Activated T-cell treated with anti-CD3 and anti-CD28 coated beads for 48 hours (primary cell): ENCODE measurements around the gene NTN4.
"Not testable (repeated sequence)": the region's sequence is repeated elsewhere in the genome, so short reads cannot be mapped to it uniquely, and the experiment has no call there.

Experiments used
- DNase-seq: peaks from one replicate; pipeline ENCODE4 v3.0.0-alpha.2; 2020; ENCODE audit warnings: low read depth

The NTN4 gene

DNA sequence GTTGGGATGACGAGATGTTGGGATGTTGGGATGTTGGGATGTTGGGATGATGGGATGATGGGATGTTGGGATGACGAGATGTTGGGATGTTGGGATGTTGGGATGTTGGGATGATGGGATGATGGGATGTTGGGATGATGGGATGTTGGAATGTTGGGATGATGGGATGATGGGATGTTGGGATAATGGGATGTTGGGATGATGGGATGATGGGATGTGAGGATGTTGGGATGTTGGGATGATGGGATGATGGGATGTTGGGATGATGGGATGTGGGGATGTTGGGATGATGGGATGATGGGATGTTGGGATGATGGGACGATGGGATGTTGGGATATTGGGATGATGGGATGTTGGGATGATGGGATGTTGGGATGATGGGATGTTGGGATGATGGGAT lies 135.9 kb downstream of the NTN4 start:
- DNase-seq = not testable (repeated sequence)

DNA sequence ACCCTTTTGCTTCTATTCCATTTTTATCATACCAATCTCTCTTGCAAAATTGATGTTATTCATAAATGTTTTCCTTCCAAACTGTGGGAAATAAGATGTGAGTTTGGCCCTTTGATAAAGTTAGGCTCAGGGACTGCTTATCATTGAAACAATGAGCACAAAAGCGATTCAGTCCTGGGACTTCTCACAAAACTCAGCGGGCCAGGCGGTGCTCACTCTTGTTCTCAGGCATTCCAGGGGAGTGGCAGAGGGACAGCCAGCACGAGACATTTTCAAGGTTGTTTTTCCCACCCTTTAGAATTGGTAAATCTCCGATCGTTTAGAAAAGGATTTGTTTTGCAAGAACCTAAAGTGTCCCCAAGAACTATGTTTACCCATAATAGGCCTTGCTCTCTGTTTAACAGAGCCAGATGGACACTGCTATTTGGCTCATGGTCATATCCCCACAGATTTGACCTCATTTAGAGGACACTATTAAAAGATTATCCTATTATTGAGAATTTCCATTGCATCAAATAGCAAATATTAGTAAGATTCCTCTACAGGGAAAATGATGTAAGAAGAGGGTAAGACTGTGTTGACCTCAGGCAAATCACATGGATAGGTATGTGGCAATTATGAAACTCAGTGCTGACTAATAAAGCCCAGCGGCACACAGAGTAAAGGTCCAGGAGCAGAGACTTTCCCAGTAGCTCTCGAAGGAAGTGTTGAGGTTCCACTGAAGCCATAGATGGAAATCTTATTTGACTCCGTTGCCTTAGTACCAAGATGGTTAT lies 136.6 kb downstream of the NTN4 start:
- DNase-seq = no peak

DNA sequence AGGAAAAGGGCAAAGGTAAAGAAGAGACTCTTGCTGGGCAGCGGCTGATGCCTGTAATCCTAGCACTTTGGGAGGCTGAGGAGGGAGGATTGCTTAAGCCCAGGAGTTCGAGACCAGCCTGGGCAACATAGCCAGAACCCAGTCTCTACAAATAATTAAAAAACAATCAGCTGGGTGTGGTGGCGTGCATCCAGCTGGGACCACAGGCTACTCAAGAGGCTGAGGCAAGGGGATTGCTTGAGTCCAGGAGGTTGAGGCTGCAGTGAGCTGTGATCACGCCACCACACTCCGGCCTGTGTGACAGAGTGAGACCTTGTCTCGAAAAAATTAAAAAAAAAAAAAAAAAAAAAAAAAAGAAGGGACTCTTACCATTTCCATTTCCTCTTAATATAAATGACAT lies 138.9 kb downstream of the NTN4 start:
- no peak for DNase-seq

DNA sequence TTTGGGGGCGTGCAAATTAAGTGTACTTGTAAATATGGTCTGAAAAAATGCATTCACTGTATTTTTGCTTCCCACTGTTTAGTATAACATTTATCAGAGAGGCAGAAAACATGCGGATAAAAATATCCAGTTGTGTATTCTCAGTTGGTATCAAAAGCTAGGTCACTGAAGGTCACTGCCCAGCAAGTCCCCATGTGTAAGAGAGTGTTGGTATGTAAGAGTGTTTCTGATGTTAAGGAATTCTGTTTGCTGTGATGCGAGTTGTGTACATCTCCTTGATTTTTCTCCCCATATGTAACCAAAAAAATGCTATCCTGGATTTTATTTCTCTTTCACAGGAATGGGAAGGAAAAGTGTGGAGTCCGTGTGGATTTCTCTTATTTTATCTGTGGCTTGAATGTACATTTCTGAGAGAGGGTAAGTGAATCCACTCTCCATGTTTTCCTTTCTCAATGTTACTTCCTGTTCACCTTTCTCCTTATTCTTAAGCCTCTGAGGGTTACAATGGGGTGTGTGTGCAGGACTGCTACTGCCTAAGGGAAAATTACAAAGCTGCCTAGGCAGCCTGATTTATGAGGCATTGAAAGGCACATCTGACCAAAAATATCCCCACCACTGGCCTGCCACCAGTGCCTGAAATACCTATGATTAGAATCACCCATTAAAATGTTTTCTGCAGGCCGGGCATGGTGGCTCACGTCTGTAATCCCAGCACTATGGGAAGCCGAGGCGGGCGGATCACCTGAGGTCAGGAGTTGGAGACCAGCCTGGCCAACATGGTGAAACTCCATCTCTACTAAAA lies 141.4 kb downstream of the NTN4 start:
- DNase-seq = no peak

DNA sequence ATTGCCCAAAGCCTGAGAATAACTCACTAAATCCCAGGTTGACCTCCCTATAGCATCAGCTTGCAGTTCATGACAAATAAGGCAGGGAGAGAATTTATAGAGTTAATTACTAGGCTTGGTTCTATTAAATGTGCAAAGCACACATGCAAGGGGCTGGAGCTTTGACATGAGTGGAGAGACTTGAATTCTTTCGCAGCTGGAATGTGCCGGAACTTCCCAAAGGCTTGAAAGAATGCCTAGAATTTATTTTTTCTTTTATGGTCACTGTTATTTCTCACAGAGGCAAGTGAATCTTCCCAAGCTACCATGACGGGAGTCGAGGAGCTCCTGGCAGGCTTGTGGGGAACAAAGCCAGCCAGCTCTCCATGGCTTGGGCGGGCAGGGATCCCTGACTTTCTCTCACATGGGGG lies 143.8 kb downstream of the NTN4 start:
- no peak for DNase-seq

DNA sequence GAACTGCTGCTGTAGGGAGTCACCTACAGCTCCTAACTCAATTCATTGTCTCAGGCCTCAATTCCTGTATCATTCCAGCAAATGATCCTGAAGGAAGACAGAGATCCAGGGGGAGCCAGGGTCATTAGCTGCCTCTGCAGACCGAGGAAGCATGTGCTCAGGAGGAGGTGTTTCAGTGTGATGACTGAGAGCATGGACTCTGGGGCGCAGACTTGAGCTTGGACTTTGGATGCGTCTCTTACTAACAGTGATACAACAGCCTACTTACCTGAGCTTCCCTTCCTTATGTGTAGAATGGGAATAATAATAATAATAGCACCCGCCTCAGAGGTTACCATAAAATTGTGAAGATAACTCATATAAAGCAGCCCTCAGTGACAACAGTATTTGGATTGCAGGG lies 147.3 kb downstream of the NTN4 start:
- no peak for DNase-seq

DNA sequence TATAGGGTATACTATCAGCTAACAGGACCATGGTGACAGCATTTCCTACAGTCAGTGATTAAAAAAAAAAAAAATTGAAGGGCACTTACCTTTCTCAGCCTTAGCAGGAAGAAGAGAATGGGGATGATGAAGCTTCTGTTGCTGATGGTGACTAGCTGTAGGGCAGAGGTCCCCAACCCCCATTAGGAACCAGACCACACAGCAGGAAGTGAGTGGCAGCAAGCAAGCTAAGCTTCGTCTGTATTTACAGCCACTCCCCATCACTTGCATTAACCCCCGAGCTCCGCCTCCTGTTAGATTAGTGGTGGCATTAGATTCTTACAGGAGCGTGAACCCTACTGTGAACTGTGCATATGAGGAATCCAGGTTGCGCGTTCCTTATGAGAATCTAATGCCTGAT lies 148.0 kb downstream of the NTN4 start:
- DNase-seq = no peak

DNA sequence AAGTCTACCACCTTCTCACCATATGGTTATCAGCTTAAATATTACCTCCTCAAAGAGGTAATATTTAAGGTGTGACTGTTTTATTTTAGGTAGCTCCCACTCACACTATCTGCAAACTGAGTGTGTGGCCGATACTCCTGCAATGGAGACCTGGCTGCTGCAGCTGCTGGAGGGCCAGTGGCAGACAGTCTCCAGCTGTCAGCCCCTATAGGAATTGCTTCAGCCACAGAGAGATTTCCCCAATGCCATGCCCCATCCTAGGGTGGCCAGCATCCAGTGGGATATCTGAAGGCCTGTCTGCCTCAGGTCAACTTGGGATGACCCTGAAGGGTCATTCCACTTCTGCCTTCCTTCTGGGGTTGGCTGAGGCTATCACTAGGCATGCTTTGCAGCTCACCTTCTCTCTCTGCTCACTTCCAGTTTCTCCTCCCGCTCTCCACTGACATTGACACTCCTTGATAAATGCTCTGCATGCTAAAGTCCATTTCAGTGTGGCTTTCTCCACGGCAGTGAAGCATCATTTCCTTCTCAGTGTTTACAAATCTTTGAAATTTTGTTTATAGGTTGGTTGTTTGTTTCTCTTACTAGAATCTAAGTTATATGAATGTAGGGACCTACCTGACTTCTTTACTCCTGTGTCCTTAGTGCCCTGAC lies 149.1 kb downstream of the NTN4 start:
- DNase-seq = no peak

DNA sequence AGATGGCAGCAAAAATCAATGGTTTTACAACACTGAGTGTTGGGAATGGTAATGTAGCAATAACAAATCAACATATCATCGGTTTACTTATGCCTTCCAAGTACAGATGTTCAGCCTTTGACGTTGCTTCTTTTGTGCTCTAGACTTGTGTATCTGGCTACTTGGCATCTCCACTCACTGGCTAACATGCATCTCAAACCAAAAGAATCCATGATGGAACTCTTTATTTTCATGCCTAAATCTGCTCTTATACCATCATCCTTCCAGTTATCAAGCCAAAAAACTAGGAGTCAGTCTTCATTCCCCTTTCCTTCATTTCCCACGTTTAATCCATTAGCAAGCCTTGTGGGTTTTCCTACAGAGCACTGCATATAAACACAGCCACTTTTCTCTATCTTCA lies 150.0 kb downstream of the NTN4 start:
- no peak for DNase-seq

DNA sequence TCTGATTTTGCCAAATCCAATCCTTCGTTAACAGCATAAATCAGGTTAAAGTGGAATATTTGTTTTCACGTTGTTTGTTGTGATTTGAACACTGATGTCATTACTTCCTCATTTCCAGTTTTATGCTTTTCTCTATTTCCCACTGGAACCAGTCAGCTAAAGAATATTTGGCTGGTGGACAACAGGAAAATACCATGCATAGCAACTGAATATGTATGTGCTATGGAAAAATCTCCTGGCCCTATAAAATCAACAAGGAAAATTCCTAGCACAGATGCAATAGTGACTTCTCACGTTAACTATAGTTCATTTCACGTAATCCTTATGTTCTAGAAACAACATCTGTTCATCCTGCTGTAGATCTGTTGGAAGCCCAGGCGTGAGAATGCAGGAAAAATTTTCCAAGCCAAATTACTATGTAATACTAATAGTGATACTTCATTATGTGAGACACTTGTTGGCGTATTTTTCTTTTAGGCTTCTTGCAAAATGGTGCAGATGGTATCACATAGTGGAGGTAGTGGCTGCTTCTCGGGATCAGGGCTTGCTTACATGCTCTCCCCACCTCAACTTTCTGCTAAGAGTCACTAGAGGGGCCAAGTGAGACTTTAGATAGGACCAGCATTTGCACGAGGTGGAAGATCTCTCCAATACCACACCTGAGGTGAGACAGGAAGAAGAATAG lies 153.0 kb downstream of the NTN4 start:
- DNase-seq = no peak

DNA sequence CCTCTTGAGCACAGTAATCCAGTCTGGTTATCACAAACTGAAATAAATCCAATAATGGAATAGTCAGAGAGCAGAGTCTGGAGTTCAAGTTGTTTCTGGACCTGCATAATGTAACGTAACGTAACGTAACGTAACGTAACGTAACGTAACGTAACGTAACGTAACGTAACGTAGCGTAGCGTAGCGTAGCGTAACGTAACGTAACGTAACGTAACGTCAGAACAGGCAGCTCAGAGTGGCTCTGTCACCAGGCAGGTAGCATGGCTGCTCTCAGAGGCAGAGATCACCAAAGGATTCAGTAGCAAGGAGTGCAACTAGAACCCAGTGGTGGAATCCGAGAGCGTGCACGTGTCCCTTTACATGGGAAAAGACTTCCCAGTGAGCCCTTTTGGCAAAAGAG lies 153.6 kb downstream of the NTN4 start:
- DNase-seq = no peak

DNA sequence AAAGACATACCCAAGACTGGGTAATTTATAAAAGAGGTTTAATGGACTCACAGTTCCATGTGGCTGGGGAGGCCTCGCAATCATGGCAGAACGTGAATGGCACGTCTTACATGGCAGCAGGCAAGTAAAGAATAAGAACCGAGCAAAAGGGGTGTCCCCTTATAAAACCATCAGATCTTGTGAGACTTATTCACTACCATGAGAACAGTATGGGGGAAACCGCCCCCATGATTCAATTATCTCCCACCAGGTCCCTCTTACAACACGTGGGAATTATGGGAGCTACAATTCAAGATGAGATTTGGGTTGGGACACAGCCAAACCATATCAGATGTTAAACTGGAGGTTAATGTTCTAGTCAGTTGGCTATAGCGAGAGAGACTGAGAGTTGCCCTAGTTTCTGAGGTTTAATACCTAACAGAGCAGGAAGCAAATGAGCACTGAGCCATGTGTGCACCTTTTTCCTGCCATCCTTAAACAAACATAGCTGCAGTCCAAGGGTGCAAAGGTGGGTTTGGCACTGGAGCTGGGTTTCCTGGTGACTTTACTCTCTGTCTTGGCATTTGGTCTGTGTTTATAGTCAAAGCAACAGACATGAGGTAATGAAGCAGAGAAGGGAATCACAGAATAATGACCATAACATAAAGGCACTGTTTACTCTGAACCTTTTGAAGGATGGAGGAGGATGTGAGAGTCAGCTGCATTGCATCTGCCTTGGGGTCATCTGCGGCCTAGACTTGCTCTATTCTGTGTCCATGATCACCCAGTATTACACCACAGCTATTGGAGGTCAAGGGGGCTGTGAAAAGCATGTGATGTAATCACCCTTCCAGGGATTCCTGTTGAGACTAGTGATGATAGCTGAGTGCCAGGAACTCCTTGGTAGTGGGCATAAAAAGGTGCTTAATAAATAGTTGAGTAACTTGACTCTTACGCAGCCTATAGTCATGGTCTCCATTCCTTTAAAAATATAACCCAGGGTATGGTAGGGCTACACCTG lies 155.6 kb downstream of the NTN4 start:
- no peak for DNase-seq

DNA sequence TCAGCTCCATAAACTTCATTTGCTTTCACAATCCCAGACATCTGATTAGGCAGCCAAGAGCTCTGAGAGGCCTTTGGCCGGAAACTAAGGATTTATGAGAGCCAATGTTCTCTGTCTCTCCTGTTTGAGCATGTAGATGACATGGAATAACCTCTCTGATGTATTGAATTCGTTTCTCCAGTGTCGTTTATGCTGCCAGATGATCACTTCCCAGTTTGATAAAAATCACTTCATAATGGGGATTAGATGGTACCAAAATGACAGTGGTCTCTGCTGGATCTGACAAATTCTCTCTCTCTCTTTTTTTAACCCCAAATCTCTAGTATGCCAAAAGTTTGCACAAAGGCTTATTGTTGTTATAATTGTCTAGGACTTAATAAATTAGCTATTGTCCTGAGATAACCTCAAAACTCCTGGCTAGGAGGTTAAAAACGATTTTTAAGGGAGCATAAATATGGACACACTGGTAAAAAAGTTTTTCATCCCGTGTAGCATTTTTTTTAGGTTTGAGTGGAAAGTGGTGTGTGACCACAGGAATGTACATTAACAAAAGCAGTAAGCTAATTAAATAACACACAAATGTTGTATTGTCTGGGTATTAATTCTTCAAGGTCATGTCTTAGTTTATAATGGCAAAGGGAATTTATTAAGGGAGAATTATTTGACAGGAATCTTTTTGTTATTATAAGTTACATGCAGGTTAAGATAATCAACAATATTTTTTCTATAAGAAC lies 156.7 kb downstream of the NTN4 start:
- DNase-seq = no peak

DNA sequence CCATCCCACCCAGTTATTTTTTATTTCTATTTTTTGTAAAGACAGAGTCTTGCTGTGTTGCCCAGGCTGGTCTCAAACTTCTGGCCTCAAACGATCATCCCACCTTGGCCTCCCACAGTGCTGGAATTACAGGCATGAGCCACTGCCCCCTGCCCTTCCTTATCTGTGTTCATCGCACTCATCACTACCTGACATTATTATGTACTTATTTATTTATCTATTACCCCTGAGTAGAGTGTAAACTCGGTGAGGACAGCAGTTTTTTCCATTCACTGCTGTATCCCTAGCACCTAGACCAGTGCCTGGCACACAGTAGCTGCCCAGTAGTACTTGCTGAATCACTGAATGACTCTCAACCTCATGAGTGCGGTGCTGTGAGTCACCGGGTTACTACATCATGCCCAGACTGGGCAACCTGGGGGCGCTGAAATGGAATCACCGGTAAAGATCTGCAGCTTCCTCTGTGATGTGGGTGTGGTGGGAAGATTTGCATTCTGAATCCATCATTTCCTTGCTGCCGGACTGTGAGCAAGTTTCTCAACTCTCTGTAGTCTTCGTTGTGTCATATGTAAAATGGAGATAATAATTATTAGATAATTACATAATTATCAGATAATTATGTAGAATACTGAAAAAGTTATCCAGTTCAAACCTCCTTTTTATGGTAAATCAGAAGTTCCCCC lies 157.4 kb downstream of the NTN4 start:
- peak; percentile 10 for DNase-seq

DNA sequence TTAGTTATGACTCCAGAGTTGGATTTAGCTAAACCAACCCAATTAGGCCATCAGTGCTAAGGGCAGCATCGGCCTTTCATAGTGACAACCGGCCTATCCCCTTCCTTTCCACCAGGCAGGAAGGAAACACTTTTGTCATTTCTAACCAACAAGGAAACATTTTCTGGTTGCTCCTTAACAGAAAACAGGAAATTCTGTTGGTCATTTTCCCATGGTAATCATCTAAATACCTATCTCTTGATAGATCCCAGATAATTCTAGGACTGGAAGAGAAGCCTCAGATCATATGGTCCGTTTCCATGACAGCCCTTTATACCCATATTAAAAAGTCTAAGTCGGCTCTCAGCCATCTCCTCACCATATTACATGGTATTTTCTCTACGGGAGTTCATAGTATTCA lies 160.1 kb downstream of the NTN4 start:
- no peak for DNase-seq

DNA sequence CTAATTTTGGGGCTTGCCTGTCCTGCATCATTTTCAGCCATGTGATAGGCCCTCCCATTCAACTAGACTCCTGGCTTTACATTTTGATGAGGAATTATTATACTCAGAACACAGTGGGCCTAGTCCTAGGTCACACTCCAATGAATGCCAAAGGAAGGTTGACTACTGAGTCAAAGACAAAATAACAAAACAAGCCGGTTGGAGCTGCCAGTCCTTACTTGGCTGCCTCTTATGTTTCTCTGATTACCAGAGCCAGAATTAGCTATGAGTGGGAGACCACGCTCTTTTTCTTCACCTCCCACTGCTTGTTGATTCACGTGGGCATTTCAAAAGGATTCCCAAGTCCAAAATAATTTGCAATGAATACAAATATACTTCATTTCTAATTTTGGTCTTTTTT lies 161.2 kb downstream of the NTN4 start:
- no peak for DNase-seq

DNA sequence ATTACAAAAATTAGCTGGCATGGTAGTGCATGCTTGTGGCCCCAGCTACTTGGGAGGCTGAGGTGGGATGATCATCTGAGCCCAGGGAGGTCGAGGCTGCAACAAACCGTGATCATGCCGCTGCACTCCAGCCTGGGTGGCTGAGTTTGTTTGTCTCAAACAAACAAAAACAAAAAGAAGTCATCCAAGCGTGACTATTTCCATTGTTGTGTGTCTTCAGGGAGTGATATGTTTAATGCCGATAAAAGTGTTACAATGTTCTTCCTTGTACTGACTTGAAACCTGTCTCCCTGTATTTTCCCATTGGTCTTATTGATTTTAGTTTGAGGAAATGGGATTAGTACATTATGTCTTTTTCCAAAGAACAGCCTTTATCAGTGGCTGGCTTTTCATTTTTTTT lies 163.7 kb downstream of the NTN4 start:
- no peak for DNase-seq

DNA sequence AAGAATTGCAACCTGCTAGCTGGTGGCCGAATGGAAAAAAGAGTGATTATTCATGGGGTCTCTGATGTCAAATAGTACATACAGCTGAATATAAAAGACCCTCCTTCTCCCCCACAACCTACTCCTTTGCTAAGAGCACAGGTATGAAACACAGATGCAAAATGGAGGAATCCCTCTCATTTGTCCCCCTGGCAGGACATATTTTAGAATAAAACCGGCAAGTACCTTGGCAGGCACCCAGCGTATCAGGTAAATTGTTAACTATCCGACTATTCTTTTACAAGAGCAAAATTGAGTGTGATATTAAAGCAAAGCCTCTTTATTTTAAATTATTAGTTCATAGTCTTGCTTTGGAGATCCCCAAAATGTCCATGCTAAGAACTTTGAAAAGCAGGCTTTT lies 165.6 kb downstream of the NTN4 start:
- DNase-seq = no peak

DNA sequence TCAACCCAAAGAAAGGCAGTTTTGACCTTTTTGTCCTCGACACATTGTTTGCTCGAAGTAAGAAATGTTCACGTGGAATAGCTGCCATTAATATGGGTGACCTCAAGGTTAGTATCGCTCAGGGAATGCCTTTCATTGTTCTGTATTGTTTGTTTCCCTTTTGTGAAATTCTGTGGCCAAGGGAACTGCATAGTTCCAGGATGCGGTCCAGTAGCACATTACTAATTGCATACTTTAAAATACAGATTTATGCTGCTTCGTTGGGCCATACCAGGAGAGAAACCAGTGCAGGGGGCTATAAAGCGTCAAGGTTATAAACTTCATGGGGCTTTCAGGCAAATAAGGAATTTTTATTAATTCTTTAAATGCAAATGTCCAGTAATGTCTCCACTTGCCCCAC lies 166.0 kb downstream of the NTN4 start:
- no peak for DNase-seq
